GM12801 (cell line): ENCODE data around the gene GABRR2.

ENCODE experiments used
- TF ChIP-seq, protein P1 (sequence below): IDR thresholded peaks from one replicate; pipeline ENCODE4 v1.5.1; 2011; ENCODE audit warnings: control low read depth; ENCODE audit not compliant: insufficient read length; ENCODE audit errors: extremely low read depth

Gene GABRR2

DNA sequence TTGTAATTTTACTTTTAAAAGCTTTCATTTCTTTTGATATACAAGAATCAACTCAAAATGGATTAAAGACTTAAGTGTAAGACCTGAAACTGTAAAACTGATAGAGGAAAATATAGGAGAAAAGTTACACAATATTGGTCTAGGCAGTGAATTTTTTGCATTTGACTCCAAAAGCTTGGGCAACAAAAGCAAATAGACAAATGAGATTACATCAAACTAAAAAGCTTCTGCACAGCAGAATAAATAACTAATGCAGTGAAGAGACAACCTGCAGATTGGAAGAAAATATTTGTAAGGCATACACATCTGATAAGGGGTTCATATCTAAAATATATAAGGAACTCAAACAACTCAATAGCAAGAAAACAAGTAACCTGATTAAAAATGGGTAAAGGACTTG lies 100.9 kb downstream of the GABRR2 start:
- TF ChIP-seq, protein P1, sequence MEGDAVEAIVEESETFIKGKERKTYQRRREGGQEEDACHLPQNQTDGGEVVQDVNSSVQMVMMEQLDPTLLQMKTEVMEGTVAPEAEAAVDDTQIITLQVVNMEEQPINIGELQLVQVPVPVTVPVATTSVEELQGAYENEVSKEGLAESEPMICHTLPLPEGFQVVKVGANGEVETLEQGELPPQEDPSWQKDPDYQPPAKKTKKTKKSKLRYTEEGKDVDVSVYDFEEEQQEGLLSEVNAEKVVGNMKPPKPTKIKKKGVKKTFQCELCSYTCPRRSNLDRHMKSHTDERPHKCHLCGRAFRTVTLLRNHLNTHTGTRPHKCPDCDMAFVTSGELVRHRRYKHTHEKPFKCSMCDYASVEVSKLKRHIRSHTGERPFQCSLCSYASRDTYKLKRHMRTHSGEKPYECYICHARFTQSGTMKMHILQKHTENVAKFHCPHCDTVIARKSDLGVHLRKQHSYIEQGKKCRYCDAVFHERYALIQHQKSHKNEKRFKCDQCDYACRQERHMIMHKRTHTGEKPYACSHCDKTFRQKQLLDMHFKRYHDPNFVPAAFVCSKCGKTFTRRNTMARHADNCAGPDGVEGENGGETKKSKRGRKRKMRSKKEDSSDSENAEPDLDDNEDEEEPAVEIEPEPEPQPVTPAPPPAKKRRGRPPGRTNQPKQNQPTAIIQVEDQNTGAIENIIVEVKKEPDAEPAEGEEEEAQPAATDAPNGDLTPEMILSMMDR: no peak

DNA sequence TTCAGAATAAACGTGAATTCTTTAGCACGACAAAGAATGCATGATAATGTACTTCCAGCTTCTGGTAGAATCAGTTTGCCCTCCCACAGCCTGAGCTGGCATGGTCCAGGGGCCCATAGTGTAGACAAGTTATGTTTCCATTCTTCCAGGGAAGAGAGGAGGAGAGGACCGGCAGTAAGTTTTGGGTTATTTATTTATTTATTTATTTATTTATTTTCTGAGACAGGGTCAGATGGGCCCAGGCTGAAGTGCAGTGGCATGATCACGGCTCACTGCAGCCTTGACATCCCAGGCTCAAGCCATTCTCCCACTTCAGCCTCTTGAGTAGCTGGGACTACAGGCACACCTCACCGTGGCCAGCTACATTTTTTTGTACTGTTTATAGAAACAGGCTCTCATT lies 102.6 kb downstream of the GABRR2 start:
- TF ChIP-seq, protein P1: no peak

DNA sequence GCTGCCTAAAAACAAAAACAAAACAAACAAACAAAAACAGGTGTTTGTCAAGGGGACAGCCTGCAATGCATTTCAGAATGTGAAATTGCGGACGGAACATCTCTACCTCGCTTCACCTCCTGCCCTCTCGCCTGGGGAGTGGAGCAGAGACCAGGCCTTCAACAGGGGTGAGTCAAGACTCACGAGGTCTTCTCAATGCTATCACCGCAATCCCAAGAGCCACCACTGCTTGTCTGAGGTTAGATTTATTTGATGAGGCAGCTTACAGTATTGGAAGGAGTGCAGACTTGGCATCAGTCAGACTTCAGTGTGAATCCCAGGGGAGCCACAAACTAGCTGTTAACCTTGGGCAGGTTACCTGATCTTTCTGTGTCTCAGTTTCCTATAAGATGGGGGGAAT lies 105.6 kb downstream of the GABRR2 start:
- TF ChIP-seq, protein P1: no peak

DNA sequence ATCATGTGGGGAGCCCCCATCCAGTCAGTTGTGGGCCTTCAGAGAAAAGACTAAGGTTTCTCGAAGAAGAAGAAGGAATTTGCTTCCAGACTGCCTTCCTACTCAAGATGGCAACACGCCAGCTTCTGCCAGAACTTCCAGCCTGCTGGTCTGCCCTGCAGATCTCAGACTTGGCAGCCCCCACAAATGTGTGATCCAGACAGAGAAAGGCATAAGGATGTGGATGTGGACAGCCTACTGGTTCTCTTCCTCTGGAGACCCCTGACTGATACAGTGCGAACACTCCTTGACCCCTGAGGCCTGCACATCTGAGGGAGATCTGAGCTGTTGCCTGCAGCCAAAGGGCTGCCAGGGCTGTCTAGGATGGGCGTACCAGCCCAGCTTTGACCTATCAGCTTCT lies 106.5 kb downstream of the GABRR2 start:
- TF ChIP-seq, protein P1: no peak
